ENCODE results near the gene PRPS1. TPM values are rescaled to one million over a fixed set of nuclear protein-coding genes. Genes with fewer than 3 reads are reported as not detected.
A peak's percentile ranks its signal among the peaks of the same experiment; 100 is the strongest.

Gene PRPS1
- polyA plus RNA-seq (2013, experiment 1 of 2; ENCODE audit: insufficient read length): 68.2 TPM
- 61.9 TPM for polyA plus RNA-seq (2013, experiment 2 of 2; ENCODE audit: insufficient read length)

DNA sequence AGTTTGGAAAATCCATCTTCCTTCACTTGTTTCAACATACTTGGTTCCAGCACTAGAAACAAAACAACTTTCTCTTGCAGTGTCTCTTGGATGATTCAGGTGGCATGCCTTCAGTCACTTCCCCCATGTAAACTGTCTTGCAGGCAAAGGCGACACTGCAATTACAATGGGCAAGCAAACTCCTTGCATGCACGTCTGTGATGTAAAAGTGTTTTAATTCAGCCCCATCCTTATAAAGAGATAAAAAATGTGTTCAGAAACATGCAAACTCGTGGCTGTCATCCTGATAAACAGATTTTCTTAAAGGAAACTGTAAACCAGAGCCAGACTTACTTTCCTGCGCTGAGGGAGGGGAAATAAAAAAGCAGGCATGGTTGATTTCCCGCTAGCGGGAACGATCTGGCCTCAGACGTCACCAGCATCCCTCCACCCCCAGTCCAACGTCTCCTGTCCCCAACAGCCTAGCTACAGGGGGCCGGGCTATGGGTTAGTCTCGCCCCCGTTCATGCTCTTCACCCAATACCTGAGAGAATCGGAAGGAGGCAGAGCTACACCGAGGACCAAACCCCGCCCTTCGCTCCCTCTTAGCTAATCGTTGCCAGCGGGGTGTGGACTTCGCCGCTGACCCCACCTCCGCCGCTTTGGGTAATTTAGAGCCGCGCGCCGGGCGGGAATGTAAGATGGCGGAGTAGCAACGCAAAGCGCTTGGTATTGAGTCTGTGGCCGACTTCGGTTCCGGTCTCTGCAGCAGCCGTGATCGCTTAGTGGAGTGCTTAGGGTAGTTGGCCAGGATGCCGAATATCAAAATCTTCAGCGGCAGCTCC, at the start of gene PRPS1:
PRPS1 (plus strand) TSS at position 673 of the 824 bp plus-strand sequence; CDS start at position 792, 119 bp downstream.
- DNase-seq: peak; percentile 97

DNA sequence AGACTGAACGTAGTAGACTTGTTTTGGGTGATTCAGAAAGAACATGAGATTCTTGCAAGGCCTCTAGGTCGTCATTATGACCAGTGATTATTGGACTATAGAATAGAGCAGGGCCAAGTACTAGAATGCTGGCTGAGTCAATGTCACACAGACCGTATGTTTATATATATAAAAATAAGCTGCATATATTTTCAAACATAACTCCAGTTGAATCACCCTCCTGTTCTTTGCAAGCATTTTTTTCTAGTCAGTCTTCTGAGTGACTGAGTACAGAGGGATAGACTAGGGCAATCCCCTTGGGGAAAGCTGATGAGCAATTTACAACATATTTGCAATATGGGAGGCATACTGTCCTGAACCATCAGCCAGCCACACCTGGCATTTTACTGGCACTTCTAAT, 48.4 kb upstream of the PRPS1 start:
- peak; percentile 84 for DNase-seq

DNA sequence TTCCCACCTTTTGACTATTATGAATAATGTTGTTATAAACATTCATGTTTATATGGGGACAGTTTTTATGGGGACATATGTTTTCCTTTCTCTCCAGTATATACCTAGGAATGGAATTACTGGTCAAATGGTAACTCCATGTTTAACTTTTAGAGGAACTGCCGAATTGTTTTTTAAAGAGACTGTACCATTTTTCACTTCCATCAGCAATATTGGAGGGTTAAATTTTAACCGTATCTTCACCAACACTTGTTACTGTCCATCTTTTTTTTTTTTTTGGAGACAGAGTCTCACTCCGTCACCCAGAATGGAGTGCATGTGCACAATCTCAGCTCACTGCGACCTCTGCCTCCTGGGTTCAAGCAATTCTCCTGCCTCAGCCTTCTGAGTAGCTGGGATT, 46.4 kb upstream of the PRPS1 start:
- no peak for DNase-seq

DNA sequence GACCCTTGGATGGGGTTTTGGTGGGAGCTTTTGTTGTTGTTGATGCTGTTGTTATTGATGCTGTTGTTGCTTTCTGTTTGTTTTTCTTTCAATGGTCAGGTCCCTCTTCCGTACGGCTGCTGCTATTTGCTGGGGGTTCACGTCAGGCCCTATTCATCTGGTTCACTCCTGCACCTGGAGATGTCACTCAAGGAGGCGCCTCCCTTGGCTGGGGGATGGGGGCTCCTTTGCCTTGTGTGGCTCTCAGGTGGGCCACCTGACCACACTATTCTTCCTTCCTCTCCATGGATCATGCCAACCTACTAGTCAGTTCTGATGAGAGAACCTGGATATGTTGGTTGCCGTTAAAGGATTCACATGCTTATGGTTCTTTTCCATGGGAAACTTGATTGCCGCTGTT, 39.1 kb upstream of the PRPS1 start:
- DNase-seq: no peak

DNA sequence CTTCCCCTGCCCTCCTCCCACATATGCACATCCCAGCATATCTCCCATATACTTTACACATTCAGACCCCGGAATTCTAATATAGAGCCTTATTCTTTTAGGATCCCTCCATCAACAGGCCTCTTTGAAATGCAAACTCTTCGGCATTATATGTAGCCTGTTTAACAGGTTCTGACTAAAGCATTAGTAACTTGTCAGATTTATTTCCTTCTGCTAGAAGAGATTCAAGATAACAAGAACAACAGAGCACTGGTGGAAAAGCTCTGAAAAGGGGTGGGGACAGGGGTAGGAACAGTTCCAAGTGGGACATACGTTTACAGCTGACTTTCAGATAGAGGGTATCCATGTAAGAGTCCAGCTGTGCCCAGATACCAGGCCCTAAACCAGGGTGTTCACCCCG, 31.7 kb upstream of the PRPS1 start:
- DNase-seq: no peak

DNA sequence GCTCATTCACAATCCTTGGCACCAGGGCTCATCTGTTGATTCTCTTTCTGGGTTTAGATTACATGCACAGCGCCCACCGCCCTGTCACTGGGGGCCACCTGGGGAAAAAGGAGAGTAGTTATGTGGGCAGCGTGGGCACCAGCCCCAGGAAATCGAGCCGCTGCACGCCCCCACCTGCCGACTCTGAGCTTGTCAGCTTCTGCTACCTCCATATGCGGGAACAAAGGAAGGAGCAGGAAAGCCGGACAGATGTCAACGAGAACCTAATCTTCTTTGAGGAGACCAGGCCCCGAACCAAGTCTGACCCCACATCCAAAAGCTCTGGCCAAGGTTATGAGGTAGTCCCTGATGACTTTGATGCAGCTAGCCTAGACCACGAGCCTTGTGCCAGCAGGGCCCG, 31.0 kb upstream of the PRPS1 start:
- DNase-seq: no peak

DNA sequence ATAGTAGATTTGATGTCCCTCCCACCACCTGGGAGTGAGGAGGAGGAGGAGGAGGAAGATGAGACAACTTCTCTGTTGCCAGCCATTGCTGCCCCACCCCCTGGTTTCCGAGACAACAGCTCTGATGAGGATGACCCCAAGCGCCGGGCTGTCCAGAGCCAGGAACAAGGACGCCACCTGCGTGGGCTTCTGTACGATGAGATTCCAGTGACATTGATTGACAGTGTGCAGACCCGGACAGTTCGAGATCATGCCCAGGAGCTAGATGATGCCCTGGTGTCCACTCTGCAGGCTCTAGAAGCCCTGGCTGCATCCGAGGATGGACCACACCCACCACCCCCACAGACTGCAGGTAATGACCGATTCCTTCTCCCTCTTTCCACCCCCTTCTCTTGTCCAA, 30.5 kb upstream of the PRPS1 start:
- DNase-seq: no peak

DNA sequence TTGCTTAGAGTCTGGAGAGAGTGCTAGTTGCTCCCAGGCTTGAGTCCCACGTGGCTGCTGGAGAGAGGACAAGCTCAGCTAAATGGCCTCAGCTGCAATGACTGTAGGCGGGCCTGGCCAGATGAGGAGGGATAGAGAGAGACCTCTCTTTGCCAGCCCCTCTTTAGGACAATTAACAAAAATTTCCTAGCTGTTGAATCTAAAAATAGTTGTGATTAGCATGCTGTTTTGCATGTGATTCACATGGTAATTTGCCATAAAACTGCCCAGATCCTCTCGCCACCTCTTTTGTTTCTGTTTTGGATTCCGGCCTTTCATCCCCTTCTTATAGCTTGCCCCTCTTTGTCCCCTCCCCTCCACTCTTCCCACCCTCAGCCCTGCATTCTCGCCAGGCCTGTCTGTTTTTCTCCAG, 28.9 kb upstream of the PRPS1 start:
- DNase-seq: no peak

DNA sequence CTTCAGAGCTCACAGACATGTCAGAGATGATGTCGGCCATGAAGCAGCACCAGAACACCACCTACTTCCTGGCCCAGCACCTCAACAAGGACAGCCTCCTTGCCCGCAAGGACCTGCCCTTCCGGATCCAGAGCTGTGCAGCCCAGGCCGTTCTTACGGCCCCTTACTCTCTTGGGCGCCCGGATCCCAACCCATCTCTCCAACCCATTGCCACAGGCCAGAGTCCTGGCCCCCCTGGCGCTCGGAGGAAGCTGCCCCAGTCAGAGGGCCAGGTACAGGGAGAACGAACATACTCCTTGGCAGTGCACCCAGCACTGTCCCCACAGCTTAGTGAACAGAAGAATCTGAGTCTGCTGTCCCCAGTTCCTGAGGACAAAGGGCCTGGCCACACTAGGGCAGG, 27.9 kb upstream of the PRPS1 start:
- no peak for DNase-seq

DNA sequence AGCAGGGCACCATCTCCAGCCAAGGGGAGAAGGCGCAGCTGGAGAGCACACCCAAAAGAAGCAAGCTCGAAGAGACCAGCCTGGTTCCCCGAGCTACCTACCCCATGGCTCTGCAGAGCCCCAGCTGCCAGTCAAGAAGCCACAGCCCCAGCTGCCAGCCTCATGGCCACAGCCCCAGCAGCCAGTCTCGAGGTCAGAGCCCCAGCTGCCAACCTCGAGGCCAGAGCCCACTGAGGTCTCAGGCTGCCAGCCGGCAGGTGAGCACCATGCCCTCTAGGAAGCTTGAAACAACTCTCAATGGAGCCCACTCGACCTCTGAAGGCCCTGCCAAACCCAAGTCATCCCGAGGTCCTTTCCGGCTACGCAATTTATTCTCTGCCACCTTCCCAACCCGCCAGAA, 27.0 kb upstream of the PRPS1 start:
- DNase-seq: no peak

DNA sequence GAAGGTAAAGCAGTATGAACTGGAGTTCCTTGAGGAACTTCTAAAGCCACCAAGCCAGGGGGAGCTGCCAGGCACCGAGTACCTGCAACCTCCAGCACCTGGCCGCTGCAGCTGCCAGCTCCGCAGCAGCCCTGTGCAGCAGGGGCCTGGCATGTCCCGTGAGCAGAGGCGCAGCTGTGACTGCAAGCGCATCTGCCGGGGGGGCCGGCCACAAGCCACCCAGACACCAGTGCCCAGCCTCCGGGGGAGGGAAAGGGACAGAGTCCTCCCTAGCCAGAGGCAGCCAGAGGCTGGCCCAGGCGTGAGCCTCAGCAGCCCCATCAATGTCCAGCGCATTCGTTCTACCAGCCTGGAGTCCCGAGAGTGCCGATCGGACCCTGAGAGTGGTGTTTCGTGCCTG, 26.6 kb upstream of the PRPS1 start:
- DNase-seq: no peak

DNA sequence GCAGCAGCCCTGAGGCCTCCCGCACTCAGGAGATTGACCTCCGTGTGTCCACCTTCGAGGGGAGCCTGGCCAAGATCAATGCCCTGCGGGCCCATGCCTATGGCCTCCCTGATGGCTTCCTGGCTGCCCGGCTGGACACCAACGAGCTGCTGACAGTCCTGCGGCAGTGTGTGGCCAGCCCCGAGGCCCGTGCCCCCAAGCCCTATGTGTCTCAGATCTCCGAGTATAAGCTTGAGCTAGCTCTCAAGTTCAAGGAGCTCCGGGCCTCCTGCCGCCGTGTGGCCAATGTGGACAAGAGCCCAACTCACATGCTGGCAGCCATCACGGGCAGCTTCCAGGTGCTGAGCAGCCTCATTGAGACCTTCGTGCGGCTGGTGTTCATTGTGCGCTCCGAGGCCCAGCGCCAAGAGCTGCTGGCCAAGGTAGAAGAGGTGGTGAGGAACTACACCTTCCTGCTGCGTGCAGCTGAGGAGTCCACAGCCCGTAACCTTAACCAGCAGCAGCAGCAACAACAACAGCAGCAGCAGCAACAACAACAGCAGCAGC, 25.5 kb upstream of the PRPS1 start:
- no peak for DNase-seq

DNA sequence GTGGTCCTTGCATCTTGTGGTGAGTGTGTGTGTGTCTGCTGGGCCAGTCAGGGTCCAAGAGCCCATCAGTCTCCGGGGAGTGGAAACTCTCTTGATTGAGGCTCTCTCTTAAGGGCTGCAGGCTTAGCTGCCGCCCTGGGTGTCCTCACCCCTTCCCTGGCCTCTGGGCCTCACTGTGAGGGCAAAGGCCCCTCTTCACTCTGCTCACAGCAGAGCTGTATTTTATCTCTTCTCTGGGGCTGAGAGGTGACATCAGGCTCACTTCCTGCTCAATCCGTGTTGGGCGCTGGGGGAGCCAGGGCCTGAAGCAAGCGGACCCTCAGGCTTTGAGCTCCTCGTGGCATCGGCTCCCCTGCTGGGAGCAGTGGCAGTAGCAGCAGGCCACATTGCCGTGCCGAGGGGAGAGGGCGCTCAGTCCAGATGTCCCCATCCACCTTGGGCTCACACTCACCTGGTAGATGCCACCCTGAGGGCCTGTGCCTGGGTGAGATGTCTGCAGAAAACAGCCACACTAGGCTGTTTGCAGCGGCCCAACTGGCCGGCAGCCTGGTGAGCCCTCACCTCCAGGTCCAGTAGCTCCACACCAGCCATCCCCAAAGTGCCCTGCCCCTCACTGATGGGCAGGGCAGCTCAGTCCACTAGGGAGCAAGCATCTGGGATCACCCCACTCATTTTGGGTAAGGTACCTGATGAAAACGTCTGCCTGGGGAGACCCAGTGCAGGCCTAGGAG, 24.7 kb upstream of the PRPS1 start:
- no peak for DNase-seq

DNA sequence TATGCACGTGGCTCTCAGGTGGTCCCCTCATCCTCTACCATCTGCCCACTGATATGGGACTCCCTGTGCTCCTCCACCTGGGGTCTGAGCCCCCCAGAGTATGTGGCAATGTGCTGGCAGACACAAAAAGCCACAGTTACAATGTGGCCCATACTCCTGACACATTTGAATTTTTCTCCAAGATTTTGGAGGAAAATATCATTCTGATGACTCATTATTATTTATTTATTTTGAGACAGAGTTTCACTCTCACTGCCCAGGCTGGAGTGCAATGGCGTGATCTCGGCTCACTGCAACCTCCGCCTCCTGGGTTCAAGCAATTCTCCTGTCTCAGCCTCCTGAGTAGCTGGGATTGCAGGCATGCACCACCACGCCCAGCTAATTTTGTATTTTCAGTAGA, 19.2 kb upstream of the PRPS1 start:
- peak; percentile 13 for DNase-seq

DNA sequence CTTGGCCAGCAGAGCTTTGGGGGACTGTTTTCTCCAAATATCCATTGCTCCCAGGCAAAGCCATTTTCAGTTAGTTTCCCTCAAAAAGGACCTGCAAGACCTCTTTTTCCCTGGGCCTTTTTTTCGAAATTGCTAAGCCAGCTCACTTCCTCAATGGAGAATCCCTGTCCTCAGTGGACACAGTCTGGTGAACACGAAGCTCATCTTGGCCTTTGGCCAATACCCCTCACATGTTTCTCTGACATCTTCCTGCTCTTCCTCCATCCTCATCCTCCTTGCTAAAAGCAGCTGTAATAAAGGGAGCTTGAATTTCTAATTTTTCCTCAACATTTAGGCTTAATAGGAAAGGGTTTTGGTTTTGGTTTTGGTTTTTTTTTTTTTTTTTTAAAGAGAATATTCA, 17.6 kb upstream of the PRPS1 start:
- no peak for DNase-seq

DNA sequence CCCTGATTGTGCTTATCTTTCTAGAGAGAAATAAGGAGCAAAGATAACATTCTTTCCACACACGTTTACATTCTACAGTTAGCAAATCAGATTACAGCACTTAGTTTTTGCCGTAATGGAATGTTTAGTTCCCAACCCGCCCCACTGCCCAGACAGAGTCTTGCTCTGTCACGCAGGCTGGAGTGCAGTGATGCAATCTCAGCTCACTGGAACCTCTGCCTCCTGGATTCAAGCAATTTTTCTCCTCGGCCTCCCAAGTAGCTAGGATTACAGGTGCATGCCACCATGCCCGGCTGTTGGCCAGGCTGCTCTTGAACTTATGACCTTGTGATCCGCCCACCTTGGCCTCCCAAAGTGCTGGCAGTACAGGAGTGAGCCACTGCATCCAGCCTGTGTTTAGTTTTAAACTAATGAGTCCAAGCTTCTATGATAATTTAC, 8.4 kb upstream of the PRPS1 start:
- DNase-seq: no peak

DNA sequence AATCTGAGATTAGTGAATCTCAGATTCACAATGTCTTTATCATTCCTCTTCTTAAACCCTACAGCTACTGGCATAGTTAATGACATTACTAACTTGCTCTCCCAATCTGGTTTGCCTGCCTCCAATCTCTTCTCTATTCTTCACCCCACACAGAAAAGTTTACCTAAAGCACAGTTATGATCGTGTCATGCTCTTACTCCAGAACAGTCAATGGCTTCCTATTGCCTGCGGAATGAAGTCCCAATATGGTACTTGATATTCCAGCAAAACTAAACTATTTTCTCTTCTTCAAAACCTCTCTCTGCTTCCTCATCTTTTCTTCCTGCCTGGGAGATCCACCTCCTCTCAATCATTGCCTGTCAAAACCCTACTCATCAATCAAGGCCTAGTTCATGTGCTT, 3.4 kb upstream of the PRPS1 start:
- no peak for DNase-seq

DNA sequence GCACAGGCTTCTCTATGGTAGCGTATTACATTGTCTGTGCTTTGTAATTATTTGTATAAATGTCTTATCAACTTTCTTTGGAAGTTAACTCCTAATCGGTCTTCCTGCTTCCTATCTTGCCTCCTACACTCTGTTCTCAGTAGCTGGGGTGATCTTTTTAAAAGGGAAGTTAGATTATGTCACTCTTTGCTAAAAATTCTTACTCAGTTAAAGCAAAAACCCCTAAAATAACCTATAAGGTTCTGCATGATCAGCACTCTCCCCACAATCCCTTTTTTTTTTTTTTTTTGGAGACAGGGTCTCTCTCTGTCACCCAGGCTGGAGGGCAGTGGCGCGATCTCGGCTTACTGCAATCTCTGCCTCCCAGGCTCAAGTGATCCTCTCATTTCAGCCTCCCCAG, 2.6 kb upstream of the PRPS1 start:
- DNase-seq: no peak

DNA sequence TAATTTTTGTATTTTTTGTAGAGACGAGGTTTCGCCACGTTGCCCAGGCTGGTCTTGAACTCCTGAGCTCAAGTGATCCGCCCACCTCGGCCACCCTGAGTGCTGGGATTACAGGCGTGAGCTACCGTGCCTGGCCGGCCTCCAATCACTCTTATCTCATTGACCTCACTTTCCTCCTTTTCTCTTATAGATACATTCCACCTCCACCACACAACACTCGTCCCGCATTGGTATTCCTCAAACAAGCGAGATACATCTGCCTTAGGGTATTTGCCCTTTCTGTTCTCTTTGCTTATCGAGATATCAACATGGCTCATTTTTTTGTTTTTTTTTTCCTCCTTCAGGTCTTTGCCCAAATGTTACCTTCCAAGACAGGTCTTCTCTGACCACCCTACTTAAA, 1.8 kb upstream of the PRPS1 start:
- DNase-seq: no peak

DNA sequence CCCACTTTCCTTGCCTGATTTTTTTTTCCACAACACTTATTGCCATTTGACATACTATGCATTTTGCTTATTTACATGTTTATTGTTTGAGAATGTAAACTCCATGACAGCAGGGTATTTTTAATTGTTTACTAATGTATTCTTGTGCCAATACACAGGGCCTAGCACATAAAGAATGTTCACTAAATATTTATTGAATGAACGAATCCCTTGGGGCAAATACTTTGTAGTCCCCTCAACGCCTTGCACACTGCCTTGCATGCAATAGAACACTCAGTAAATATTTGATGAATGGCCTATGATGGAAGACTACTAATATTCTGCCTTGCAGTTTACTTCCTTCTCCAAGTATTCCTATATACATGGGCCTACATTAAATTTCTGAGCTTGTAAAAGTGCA, 1.4 kb upstream of the PRPS1 start:
- no peak for DNase-seq

DNA sequence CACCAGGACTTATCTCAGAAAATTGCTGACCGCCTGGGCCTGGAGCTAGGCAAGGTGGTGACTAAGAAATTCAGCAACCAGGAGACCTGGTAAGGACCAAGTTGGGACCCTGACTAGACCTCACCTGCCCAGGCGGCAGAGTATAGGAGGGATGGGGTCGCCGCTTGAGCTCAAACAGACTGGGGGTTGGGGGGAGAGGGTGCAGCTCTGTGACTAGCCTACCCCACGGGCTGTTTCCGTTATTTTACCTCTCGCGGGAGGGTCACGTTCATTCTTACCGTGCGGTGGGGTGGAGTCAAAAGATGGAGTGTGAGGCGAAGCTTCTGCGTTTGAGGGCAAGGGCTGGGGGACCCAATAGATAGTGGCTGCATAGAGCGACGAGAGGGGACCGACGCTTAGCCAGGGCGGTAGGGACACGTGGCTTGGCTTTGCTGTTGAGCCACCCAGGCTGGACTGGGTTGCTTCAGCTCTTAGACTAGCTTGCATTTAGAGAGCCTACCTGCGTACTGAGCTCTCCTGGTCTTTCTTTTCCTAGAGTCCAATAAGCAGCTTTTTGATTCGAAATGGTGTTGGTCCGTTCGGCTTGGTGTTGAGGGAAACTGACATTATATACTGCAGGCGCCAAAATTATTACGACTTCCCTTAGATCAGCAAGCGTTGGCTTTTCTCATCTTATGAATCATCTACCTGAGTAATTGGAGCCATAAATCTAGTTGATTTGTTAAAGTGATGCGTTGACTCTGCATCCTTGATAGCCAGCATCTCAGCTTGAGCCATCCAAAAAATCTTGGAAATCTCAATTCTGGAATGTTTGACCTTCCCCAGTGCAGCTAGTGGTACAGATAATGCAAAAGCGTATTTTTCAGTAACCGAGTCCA, 591 bp downstream of the PRPS1 start:
- DNase-seq: peak; percentile 42

DNA sequence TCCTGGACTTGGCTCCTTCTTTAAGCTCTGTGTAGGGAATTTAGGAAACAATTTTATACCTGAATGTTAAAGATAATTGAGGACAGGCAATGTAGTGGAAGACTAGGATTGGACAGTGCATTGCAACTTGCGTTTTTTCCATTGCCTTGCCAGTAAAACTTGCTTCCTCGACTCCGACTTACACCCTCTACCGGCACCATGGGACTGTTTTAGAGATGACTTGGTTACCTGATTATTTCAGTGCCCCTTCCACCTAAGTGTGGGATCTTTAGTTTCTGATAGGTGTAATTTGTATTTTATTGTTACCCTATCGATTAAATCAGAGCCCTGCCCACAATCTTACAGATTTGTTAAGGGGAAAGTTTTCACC, 1.2 kb downstream of the PRPS1 start:
- DNase-seq: peak; percentile 28

All from fibroblast of skin of back (primary cell).